ENCODE measurements around the gene EHMT1.

Gene EHMT1

GRCh38 chr9:137697193-137697592 is 78.4 kb downstream of the EHMT1 start:
- no peaks in the 10 kb centered on the region for H3K36me3 ChIP-seq (ENCODE audit: control insufficient read depth, insufficient read depth, low read length)
- H3K27ac ChIP-seq (ENCODE audit: low read depth, low read length): no peak overlapping the region
- H3K9ac ChIP-seq (ENCODE audit: low read depth, low read length): no peak overlapping the region
- peaks cover 26% of the 10 kb centered on the region for H3K4me1 ChIP-seq (ENCODE audit: control insufficient read depth, insufficient read depth, low read length)
- no peak overlapping the region for H3K4me3 ChIP-seq (ENCODE audit: low read depth, low read length)
- H3K27me3 ChIP-seq (ENCODE audit: control insufficient read depth, insufficient read depth, low read length): no peaks in the 10 kb centered on the region
- peaks cover 6% of the 10 kb centered on the region for H3K9me3 ChIP-seq (ENCODE audit: control insufficient read depth, insufficient read depth, low read length)

GRCh38 chr9:137697832-137698231 is 79.0 kb downstream of the EHMT1 start:
- H3K9ac ChIP-seq (ENCODE audit: low read depth, low read length): no peak overlapping the region
- H3K27ac ChIP-seq (ENCODE audit: low read depth, low read length): no peak overlapping the region
- H3K4me1 ChIP-seq (ENCODE audit: control insufficient read depth, insufficient read depth, low read length): peaks cover 26% of the 10 kb centered on the region
- peaks cover 12% of the 10 kb centered on the region for H3K9me3 ChIP-seq (ENCODE audit: control insufficient read depth, insufficient read depth, low read length)
- H3K36me3 ChIP-seq (ENCODE audit: control insufficient read depth, insufficient read depth, low read length): no peaks in the 10 kb centered on the region
- no peaks in the 10 kb centered on the region for H3K27me3 ChIP-seq (ENCODE audit: control insufficient read depth, insufficient read depth, low read length)
- no peak overlapping the region for H3K4me3 ChIP-seq (ENCODE audit: low read depth, low read length)

- no peak overlapping the region for H3K27ac ChIP-seq (ENCODE audit: low read depth, low read length)
- H3K36me3 ChIP-seq (ENCODE audit: control insufficient read depth, insufficient read depth, low read length): no peaks in the 10 kb centered on the region
- no peak overlapping the region for H3K4me3 ChIP-seq (ENCODE audit: low read depth, low read length)
- H3K9me3 ChIP-seq (ENCODE audit: control insufficient read depth, insufficient read depth, low read length): peaks cover 17% of the 10 kb centered on the region
- H3K4me1 ChIP-seq (ENCODE audit: control insufficient read depth, insufficient read depth, low read length): peaks cover 17% of the 10 kb centered on the region
- no peak overlapping the region for H3K9ac ChIP-seq (ENCODE audit: low read depth, low read length)
- H3K27me3 ChIP-seq (ENCODE audit: control insufficient read depth, insufficient read depth, low read length): no peaks in the 10 kb centered on the region
Observed at GRCh38 chr9:137700911-137701310, 82.1 kb downstream of the EHMT1 start.

GRCh38 chr9:137702615-137703379 is 84.0 kb downstream of the EHMT1 start:
- H3K9me3 ChIP-seq (ENCODE audit: control insufficient read depth, insufficient read depth, low read length): peaks cover 17% of the 10 kb centered on the region
- H3K9ac ChIP-seq (ENCODE audit: low read depth, low read length): no peak overlapping the region
- H3K27me3 ChIP-seq (ENCODE audit: control insufficient read depth, insufficient read depth, low read length): no peaks in the 10 kb centered on the region
- H3K4me3 ChIP-seq (ENCODE audit: low read depth, low read length): no peak overlapping the region
- H3K27ac ChIP-seq (ENCODE audit: low read depth, low read length): no peak overlapping the region
- peaks cover 13% of the 10 kb centered on the region for H3K4me1 ChIP-seq (ENCODE audit: control insufficient read depth, insufficient read depth, low read length)
- H3K36me3 ChIP-seq (ENCODE audit: control insufficient read depth, insufficient read depth, low read length): no peaks in the 10 kb centered on the region

- no peak overlapping the region for H3K27ac ChIP-seq (ENCODE audit: low read depth, low read length)
- H3K9ac ChIP-seq (ENCODE audit: low read depth, low read length): no peak overlapping the region
Observed at GRCh38 chr9:137703842-137704508, 85.2 kb downstream of the EHMT1 start.

GRCh38 chr9:137705443-137705863 is 86.6 kb downstream of the EHMT1 start:
- peaks cover 17% of the 10 kb centered on the region for H3K9me3 ChIP-seq (ENCODE audit: control insufficient read depth, insufficient read depth, low read length)
- peaks cover 15% of the 10 kb centered on the region; the same call in 1 of the 2 replicates for H3K4me1 ChIP-seq (ENCODE audit: control insufficient read depth, insufficient read depth, low read length)
- no peaks in the 10 kb centered on the region for H3K27me3 ChIP-seq (ENCODE audit: control insufficient read depth, insufficient read depth, low read length)
- no peak overlapping the region for H3K9ac ChIP-seq (ENCODE audit: low read depth, low read length)
- H3K36me3 ChIP-seq (ENCODE audit: control insufficient read depth, insufficient read depth, low read length): no peaks in the 10 kb centered on the region
- no peak overlapping the region for H3K4me3 ChIP-seq (ENCODE audit: low read depth, low read length)
- H3K27ac ChIP-seq (ENCODE audit: low read depth, low read length): no peak overlapping the region

More at GRCh38 chr9:137703842-137704508, 85.2 kb downstream of the EHMT1 start:
- no peaks in the 10 kb centered on the region for H3K27me3 ChIP-seq (ENCODE audit: control insufficient read depth, insufficient read depth, low read length)
- H3K36me3 ChIP-seq (ENCODE audit: control insufficient read depth, insufficient read depth, low read length): no peaks in the 10 kb centered on the region
- no peak overlapping the region for H3K4me3 ChIP-seq (ENCODE audit: low read depth, low read length)
- H3K9me3 ChIP-seq (ENCODE audit: control insufficient read depth, insufficient read depth, low read length): peaks cover 17% of the 10 kb centered on the region
- peaks cover 13% of the 10 kb centered on the region; the same call in 1 of the 2 replicates for H3K4me1 ChIP-seq (ENCODE audit: control insufficient read depth, insufficient read depth, low read length)

GRCh38 chr9:137705906-137706305 is 87.1 kb downstream of the EHMT1 start:
- H3K27ac ChIP-seq (ENCODE audit: low read depth, low read length): no peak overlapping the region
- no peak overlapping the region for H3K9ac ChIP-seq (ENCODE audit: low read depth, low read length)

GRCh38 chr9:137707361-137707760 is 88.6 kb downstream of the EHMT1 start:
- Histone ChIP-seq H3K4me1 (ENCODE audit: control insufficient read depth, insufficient read depth, low read length) (peaks cover 15% of the 10 kb centered on the region; the same call in 1 of the 2 replicates), H3K9ac (ENCODE audit: low read depth, low read length) (no peak overlapping the region), H3K9me3 (ENCODE audit: control insufficient read depth, insufficient read depth, low read length) (peaks cover 10% of the 10 kb centered on the region), H3K27me3 (ENCODE audit: control insufficient read depth, insufficient read depth, low read length) (no peaks in the 10 kb centered on the region), H3K36me3 (ENCODE audit: control insufficient read depth, insufficient read depth, low read length) (peaks cover 11% of the 10 kb centered on the region), H3K4me3 (ENCODE audit: low read depth, low read length) (no peak overlapping the region), H3K27ac (ENCODE audit: low read depth, low read length) (no peak overlapping the region)

More at GRCh38 chr9:137705906-137706305, 87.1 kb downstream of the EHMT1 start:
- Histone ChIP-seq H3K27me3 (ENCODE audit: control insufficient read depth, insufficient read depth, low read length) (no peaks in the 10 kb centered on the region), H3K4me1 (ENCODE audit: control insufficient read depth, insufficient read depth, low read length) (peaks cover 15% of the 10 kb centered on the region; the same call in 1 of the 2 replicates), H3K9me3 (ENCODE audit: control insufficient read depth, insufficient read depth, low read length) (peaks cover 16% of the 10 kb centered on the region), H3K36me3 (ENCODE audit: control insufficient read depth, insufficient read depth, low read length) (peaks cover 3% of the 10 kb centered on the region; the same call in 1 of the 2 replicates), H3K4me3 (ENCODE audit: low read depth, low read length) (no peak overlapping the region)

GRCh38 chr9:137708590-137709284 is 89.9 kb downstream of the EHMT1 start:
- H3K27ac ChIP-seq (ENCODE audit: low read depth, low read length): no peak overlapping the region
- H3K9me3 ChIP-seq (ENCODE audit: control insufficient read depth, insufficient read depth, low read length): no peaks in the 10 kb centered on the region
- peaks cover 15% of the 10 kb centered on the region; the same call in 1 of the 2 replicates for H3K4me1 ChIP-seq (ENCODE audit: control insufficient read depth, insufficient read depth, low read length)
- H3K4me3 ChIP-seq (ENCODE audit: low read depth, low read length): no peak overlapping the region
- H3K27me3 ChIP-seq (ENCODE audit: control insufficient read depth, insufficient read depth, low read length): no peaks in the 10 kb centered on the region
- H3K36me3 ChIP-seq (ENCODE audit: control insufficient read depth, insufficient read depth, low read length): peaks cover 12% of the 10 kb centered on the region
- H3K9ac ChIP-seq (ENCODE audit: low read depth, low read length): no peak overlapping the region

- Histone ChIP-seq H3K9me3 (ENCODE audit: control insufficient read depth, insufficient read depth, low read length) (no peaks in the 10 kb centered on the region), H3K4me3 (ENCODE audit: low read depth, low read length) (no peak overlapping the region), H3K27me3 (ENCODE audit: control insufficient read depth, insufficient read depth, low read length) (no peaks in the 10 kb centered on the region), H3K9ac (ENCODE audit: low read depth, low read length) (no peak overlapping the region), H3K4me1 (ENCODE audit: control insufficient read depth, insufficient read depth, low read length) (peaks cover 15% of the 10 kb centered on the region; the same call in 1 of the 2 replicates), H3K36me3 (ENCODE audit: control insufficient read depth, insufficient read depth, low read length) (peaks cover 13% of the 10 kb centered on the region), H3K27ac (ENCODE audit: low read depth, low read length) (no peak overlapping the region)
Observed at GRCh38 chr9:137709411-137710101, 90.8 kb downstream of the EHMT1 start.

Data from HUES48 (cell line).